WERI-Rb-1 (cell line): ENCODE results near the gene KLHL14.
A peak's percentile ranks its signal among the peaks of the same experiment; 100 is the strongest.

Source experiments
- DNase-seq: peaks from one replicate; pipeline ENCODE4 v3.0.0-alpha.2; 2020
- H3K27ac ChIP-seq: fragments of 250-450 bp; sonication (Bioruptor Pico); 2 replicates; pipeline ENCODE4 v1.5.1; 2020; ENCODE audit warnings: mild to moderate bottlenecking, moderate library complexity
- H3K27me3 ChIP-seq: fragments of 250-450 bp; sonication (Bioruptor Pico); 2 replicates; pipeline ENCODE4 v1.5.1; 2021; ENCODE audit warnings: mild to moderate bottlenecking, low read depth, moderate library complexity; ENCODE audit not compliant: insufficient read depth, severe bottlenecking
- H3K36me3 ChIP-seq: fragments of 250-450 bp; sonication (Bioruptor Pico); 2 replicates; pipeline ENCODE4 v1.5.1; 2020; ENCODE audit warnings: mild to moderate bottlenecking, moderate library complexity
- H3K4me3 ChIP-seq: 2 replicates; pipeline ENCODE4 v1.5.1; 2011; ENCODE audit warnings: low read depth, mild to moderate bottlenecking, control low read depth, low read length
- H3K9me3 ChIP-seq: fragments of 250-450 bp; sonication (Bioruptor Pico); 2 replicates; pipeline ENCODE4 v1.5.1; 2021; ENCODE audit warnings: mild to moderate bottlenecking, moderate library complexity; ENCODE audit not compliant: severe bottlenecking
- CTCF ChIP-seq: IDR thresholded peaks from 2 replicates; pipeline ENCODE4 v1.5.1; 2011; ENCODE audit warnings: low read depth, mild to moderate bottlenecking, control low read depth, inconsistent platforms, low read length

KLHL14 gene, protein sequence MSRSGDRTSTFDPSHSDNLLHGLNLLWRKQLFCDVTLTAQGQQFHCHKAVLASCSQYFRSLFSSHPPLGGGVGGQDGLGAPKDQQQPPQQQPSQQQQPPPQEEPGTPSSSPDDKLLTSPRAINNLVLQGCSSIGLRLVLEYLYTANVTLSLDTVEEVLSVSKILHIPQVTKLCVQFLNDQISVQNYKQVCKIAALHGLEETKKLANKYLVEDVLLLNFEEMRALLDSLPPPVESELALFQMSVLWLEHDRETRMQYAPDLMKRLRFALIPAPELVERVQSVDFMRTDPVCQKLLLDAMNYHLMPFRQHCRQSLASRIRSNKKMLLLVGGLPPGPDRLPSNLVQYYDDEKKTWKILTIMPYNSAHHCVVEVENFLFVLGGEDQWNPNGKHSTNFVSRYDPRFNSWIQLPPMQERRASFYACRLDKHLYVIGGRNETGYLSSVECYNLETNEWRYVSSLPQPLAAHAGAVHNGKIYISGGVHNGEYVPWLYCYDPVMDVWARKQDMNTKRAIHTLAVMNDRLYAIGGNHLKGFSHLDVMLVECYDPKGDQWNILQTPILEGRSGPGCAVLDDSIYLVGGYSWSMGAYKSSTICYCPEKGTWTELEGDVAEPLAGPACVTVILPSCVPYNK

GRCh38 chr18:32772581-32773381 lies at the start of gene KLHL14:
Gene KLHL14 (minus strand): TSS chr18:32773023. CDS start chr18:32770591, 2,432 bp downstream.
- H3K36me3 ChIP-seq: no peaks in the 10 kb centered on the region
- no peak for TF ChIP-seq CTCF
- H3K27me3 ChIP-seq: peaks cover 44% of the 10 kb centered on the region
- H3K4me3 ChIP-seq: peak within 1 kb of the TSS; percentile 18; the same call in 1 of the 2 replicates
- H3K27ac ChIP-seq: no peak within 1 kb of the TSS
- H3K9me3 ChIP-seq: no peaks in the 10 kb centered on the region
- DNase-seq: no peak

- Histone ChIP-seq H3K27me3 (peaks cover 2% of the 10 kb centered on the region), H3K4me3 (no peak overlapping the region), H3K27ac (no peak overlapping the region), H3K9me3 (no peaks in the 10 kb centered on the region), H3K36me3 (no peaks in the 10 kb centered on the region)
- TF ChIP-seq CTCF: no peak
- no peak for DNase-seq
Measured at GRCh38 chr18:32822197-32822596, 49.4 kb upstream of the KLHL14 start.

DNA sequence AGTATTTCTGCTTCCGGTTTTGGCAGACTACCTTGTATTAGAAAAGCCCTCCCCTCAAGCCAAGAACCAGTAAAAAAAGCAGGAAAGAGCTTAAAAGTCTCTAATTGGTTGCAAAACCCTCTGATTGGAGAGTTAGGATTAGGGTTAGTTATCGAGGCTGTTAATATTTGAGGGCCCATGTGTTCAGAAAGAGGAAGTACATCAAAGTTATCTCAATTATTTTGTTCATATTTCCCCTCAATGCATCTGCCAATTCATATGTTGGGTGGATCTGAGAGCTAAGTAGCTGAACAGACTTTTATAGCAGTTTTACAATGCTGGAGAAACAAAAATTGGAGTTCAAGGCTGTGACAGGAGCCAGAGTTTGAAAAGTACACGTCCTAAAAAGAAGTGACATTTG lies 43.1 kb upstream of the KLHL14 start:
- TF ChIP-seq CTCF: no peak
- H3K27ac ChIP-seq: no peak overlapping the region

GRCh38 chr18:32812342-32812741 lies 39.5 kb upstream of the KLHL14 start:
- no peak for DNase-seq
- TF ChIP-seq CTCF: no peak
- Histone ChIP-seq H3K27me3 (no peaks in the 10 kb centered on the region), H3K9me3 (no peaks in the 10 kb centered on the region), H3K4me3 (no peak overlapping the region), H3K36me3 (no peaks in the 10 kb centered on the region), H3K27ac (no peak overlapping the region)

More for the DNA sequence above, 43.1 kb upstream of the KLHL14 start:
- no peaks in the 10 kb centered on the region for H3K36me3 ChIP-seq
- no peaks in the 10 kb centered on the region for H3K9me3 ChIP-seq
- no peaks in the 10 kb centered on the region for H3K27me3 ChIP-seq
- DNase-seq: no peak
- H3K4me3 ChIP-seq: no peak overlapping the region

- DNase-seq: no peak
- Histone ChIP-seq H3K36me3 (no peaks in the 10 kb centered on the region), H3K27ac (no peak overlapping the region), H3K27me3 (no peaks in the 10 kb centered on the region), H3K9me3 (no peaks in the 10 kb centered on the region), H3K4me3 (no peak overlapping the region)
- no peak for TF ChIP-seq CTCF
Measured at GRCh38 chr18:32810314-32810713, 37.5 kb upstream of the KLHL14 start.
